ENCODE data around the gene GNB1L. TPM values are rescaled to one million over a fixed set of nuclear protein-coding genes. Genes with fewer than 3 reads are reported as not detected.

GNB1L gene
- total and polyA plus RNA-seq, 10 of the 15 experiments (the other 5 are each of a cell fraction or from before 2014, with no cell fraction given): 0.21 to 19.4 (median 6.8) TPM

DNA sequence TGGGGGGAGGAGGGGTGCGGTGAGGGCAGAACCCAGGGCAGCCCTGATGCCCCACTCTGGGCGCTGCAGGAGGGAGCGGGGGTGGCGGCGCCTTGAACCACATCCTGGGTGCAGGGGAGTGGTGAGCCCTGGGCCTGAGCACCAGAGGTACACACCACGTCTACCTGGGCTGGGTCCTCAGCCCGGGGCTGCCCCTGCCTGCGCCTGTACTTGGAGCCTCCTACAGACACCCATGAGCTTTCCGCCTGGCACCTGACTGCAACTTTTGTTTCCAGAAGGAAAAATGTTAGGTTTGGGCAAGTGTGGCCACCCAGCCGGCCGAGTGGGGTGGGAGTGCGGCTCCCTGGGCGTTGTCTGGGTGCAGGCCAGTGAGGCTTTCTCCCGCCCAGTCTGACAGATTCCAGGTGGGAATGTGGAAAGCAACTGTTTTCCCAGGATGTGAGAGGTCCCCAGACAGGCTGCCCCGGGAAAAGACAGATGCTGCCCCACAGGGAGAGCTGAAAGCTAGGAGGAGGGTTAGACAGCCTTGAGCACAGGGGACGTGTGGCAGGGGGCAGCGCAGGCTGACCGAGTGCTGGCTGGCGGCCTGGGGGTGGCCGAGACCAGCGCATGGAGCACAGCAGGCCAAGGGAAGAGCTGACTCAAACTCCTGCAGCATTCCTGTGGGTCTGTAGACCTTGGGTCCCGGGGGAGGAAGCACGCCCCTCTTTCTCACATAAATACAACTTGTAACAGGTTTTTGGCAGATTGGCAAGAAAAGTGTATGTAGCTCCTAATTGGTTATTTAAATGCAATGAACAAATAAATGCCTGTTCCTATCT, 44.1 kb downstream of the GNB1L start:
- CTCF ChIA-PET: no interaction called here
- no peak for TF ChIP-seq ZBED1 (IDR thresholded peaks at IDR 0.05; ENCODE audit: borderline replicate concordance)
- TF ChIP-seq, protein P1, sequence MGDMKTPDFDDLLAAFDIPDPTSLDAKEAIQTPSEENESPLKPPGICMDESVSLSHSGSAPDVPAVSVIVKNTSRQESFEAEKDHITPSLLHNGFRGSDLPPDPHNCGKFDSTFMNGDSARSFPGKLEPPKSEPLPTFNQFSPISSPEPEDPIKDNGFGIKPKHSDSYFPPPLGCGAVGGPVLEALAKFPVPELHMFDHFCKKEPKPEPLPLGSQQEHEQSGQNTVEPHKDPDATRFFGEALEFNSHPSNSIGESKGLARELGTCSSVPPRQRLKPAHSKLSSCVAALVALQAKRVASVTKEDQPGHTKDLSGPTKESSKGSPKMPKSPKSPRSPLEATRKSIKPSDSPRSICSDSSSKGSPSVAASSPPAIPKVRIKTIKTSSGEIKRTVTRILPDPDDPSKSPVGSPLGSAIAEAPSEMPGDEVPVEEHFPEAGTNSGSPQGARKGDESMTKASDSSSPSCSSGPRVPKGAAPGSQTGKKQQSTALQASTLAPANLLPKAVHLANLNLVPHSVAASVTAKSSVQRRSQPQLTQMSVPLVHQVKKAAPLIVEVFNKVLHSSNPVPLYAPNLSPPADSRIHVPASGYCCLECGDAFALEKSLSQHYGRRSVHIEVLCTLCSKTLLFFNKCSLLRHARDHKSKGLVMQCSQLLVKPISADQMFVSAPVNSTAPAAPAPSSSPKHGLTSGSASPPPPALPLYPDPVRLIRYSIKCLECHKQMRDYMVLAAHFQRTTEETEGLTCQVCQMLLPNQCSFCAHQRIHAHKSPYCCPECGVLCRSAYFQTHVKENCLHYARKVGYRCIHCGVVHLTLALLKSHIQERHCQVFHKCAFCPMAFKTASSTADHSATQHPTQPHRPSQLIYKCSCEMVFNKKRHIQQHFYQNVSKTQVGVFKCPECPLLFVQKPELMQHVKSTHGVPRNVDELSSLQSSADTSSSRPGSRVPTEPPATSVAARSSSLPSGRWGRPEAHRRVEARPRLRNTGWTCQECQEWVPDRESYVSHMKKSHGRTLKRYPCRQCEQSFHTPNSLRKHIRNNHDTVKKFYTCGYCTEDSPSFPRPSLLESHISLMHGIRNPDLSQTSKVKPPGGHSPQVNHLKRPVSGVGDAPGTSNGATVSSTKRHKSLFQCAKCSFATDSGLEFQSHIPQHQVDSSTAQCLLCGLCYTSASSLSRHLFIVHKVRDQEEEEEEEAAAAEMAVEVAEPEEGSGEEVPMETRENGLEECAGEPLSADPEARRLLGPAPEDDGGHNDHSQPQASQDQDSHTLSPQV (IDR thresholded peaks at IDR 0.05): no peak
- TF ChIP-seq, protein P2, sequence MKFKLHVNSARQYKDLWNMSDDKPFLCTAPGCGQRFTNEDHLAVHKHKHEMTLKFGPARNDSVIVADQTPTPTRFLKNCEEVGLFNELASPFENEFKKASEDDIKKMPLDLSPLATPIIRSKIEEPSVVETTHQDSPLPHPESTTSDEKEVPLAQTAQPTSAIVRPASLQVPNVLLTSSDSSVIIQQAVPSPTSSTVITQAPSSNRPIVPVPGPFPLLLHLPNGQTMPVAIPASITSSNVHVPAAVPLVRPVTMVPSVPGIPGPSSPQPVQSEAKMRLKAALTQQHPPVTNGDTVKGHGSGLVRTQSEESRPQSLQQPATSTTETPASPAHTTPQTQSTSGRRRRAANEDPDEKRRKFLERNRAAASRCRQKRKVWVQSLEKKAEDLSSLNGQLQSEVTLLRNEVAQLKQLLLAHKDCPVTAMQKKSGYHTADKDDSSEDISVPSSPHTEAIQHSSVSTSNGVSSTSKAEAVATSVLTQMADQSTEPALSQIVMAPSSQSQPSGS (IDR thresholded peaks at IDR 0.05; ENCODE audit: low read length): no peak
- TF ChIP-seq, protein P3, sequence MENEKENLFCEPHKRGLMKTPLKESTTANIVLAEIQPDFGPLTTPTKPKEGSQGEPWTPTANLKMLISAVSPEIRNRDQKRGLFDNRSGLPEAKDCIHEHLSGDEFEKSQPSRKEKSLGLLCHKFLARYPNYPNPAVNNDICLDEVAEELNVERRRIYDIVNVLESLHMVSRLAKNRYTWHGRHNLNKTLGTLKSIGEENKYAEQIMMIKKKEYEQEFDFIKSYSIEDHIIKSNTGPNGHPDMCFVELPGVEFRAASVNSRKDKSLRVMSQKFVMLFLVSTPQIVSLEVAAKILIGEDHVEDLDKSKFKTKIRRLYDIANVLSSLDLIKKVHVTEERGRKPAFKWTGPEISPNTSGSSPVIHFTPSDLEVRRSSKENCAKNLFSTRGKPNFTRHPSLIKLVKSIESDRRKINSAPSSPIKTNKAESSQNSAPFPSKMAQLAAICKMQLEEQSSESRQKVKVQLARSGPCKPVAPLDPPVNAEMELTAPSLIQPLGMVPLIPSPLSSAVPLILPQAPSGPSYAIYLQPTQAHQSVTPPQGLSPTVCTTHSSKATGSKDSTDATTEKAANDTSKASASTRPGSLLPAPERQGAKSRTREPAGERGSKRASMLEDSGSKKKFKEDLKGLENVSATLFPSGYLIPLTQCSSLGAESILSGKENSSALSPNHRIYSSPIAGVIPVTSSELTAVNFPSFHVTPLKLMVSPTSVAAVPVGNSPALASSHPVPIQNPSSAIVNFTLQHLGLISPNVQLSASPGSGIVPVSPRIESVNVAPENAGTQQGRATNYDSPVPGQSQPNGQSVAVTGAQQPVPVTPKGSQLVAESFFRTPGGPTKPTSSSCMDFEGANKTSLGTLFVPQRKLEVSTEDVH (IDR thresholded peaks at IDR 0.05; ENCODE audit: low read depth, partially characterized antibody): no peak
- no peak for TF ChIP-seq TCF3 (IDR thresholded peaks at IDR 0.05; ENCODE audit: borderline replicate concordance, insufficient read depth, low read depth, low read length)
- TF ChIP-seq, protein P4, sequence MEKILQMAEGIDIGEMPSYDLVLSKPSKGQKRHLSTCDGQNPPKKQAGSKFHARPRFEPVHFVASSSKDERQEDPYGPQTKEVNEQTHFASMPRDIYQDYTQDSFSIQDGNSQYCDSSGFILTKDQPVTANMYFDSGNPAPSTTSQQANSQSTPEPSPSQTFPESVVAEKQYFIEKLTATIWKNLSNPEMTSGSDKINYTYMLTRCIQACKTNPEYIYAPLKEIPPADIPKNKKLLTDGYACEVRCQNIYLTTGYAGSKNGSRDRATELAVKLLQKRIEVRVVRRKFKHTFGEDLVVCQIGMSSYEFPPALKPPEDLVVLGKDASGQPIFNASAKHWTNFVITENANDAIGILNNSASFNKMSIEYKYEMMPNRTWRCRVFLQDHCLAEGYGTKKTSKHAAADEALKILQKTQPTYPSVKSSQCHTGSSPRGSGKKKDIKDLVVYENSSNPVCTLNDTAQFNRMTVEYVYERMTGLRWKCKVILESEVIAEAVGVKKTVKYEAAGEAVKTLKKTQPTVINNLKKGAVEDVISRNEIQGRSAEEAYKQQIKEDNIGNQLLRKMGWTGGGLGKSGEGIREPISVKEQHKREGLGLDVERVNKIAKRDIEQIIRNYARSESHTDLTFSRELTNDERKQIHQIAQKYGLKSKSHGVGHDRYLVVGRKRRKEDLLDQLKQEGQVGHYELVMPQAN (conservative IDR thresholded peaks at IDR 0.05): no peak
- no peak for TF ChIP-seq RB1 (IDR thresholded peaks at IDR 0.05; ENCODE audit: borderline replicate concordance)
- TF ChIP-seq, protein P5, sequence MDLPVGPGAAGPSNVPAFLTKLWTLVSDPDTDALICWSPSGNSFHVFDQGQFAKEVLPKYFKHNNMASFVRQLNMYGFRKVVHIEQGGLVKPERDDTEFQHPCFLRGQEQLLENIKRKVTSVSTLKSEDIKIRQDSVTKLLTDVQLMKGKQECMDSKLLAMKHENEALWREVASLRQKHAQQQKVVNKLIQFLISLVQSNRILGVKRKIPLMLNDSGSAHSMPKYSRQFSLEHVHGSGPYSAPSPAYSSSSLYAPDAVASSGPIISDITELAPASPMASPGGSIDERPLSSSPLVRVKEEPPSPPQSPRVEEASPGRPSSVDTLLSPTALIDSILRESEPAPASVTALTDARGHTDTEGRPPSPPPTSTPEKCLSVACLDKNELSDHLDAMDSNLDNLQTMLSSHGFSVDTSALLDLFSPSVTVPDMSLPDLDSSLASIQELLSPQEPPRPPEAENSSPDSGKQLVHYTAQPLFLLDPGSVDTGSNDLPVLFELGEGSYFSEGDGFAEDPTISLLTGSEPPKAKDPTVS (IDR thresholded peaks at IDR 0.05; ENCODE audit: low read depth, low read length): no peak
- TF ChIP-seq PAX8 (IDR thresholded peaks at IDR 0.05): no peak
- no peak for TF ChIP-seq MEF2B (IDR thresholded peaks at IDR 0.05; ENCODE audit: partially characterized antibody, poor library complexity, severe bottlenecking)

More for the DNA sequence above, 44.1 kb downstream of the GNB1L start:
- H3K27ac ChIP-seq (ENCODE audit: control insufficient read depth, insufficient read depth): no peak overlapping the region
- SMC1A ChIA-PET (ENCODE audit: uncharacterized antibody, unreplicated experiment): no interaction called here
- POLR2A ChIA-PET: no interaction called here
- WGBS (ENCODE audit: insufficient coverage, insufficient replicate concordance, low lambda C conversion rate, missing lambda C conversion rate): 82% methylated on average over 21 of the region's 23 CpGs
- no peak overlapping the region for H3K9ac ChIP-seq (ENCODE audit: control insufficient read depth, insufficient read depth, low read length)
- H3K79me2 ChIP-seq (ENCODE audit: control insufficient read depth, insufficient read depth, low read length): no peaks in the 10 kb centered on the region
- intact Hi-C loops (cut with micrococcal nuclease; ENCODE audit: unreplicated experiment) (no loop called here), in situ Hi-C loops (cut with MboI) (no loop called here)
- no peak overlapping the region for H2AFZ ChIP-seq (ENCODE audit: control insufficient read depth, low read depth, low read length)
- H3K4me3 ChIP-seq: no peak overlapping the region
- no peaks in the 10 kb centered on the region for H3K4me1 ChIP-seq (ENCODE audit: control insufficient read depth, insufficient read depth, low read length)
- no peaks in the 10 kb centered on the region for H4K20me1 ChIP-seq (ENCODE audit: control insufficient read depth, insufficient read depth)
- FAIRE-seq (no peak), ATAC-seq (no peak), DNase-seq (ENCODE audit: low read depth, low spot score) (no peak)
- RAD21 ChIA-PET (ENCODE audit: unreplicated experiment): no interaction called here
- H3K4me2 ChIP-seq (ENCODE audit: control insufficient read depth, insufficient read depth): no peak overlapping the region
- no peaks in the 10 kb centered on the region for H3K27me3 ChIP-seq (replicated peaks in 1 of 2; ENCODE audit: control insufficient read depth in 2 of 2, insufficient read depth in 2 of 2, low read length in 1 of 2)
- no TSS peak for BruUV-seq (replicated peaks)
- no peaks in the 10 kb centered on the region for H3K9me3 ChIP-seq (replicated peaks; ENCODE audit: control insufficient read depth, insufficient read depth, low read length)
- peaks cover 0 to 2% of the 10 kb centered on the region in 2 experiments; a peak in 1 of 4 replicates for H3K36me3 ChIP-seq (ENCODE audit: control insufficient read depth in 2 of 2, insufficient read depth in 2 of 2, low read length in 1 of 2)

Measured in GM12878 (cell line).